Fibroblast of the aortic adventitia (primary cell): ENCODE measurements around the gene WNT9A. TPM values are rescaled to one million over a fixed set of nuclear protein-coding genes. Genes with fewer than 3 reads are reported as not detected.
"Not testable (repeated sequence)": the region's sequence is repeated elsewhere in the genome, so short reads cannot be mapped to it uniquely, and the experiment has no call there.

Source experiments
- DNase-seq: peaks from one replicate; pipeline ENCODE4 v3.0.0-alpha.2; 2010; ENCODE audit warnings: low read depth
- H3K4me3 ChIP-seq: 2 replicates; pipeline ENCODE4 v1.5.1; 2011; ENCODE audit warnings: low read depth, mild to moderate bottlenecking, control low read depth, low read length, moderate library complexity
- total RNA-seq: library from RNA; depleted of rRNA; stranded (reverse); fragments of >200 nt; gene quantifications from 2 replicates; pipeline ENCODE4 v1.2.3, GENCODE V29; 2012; ENCODE audit warnings: low replicate concordance
- TF ChIP-seq, protein P1 (sequence below): IDR thresholded peaks from 2 replicates; pipeline ENCODE4 v1.5.1; 2011; ENCODE audit warnings: mild to moderate bottlenecking, low read length, control low read depth, inconsistent platforms; ENCODE audit not compliant: insufficient read depth

Gene WNT9A
- total RNA-seq, 1 donor, result 0.99 TPM

DNA sequence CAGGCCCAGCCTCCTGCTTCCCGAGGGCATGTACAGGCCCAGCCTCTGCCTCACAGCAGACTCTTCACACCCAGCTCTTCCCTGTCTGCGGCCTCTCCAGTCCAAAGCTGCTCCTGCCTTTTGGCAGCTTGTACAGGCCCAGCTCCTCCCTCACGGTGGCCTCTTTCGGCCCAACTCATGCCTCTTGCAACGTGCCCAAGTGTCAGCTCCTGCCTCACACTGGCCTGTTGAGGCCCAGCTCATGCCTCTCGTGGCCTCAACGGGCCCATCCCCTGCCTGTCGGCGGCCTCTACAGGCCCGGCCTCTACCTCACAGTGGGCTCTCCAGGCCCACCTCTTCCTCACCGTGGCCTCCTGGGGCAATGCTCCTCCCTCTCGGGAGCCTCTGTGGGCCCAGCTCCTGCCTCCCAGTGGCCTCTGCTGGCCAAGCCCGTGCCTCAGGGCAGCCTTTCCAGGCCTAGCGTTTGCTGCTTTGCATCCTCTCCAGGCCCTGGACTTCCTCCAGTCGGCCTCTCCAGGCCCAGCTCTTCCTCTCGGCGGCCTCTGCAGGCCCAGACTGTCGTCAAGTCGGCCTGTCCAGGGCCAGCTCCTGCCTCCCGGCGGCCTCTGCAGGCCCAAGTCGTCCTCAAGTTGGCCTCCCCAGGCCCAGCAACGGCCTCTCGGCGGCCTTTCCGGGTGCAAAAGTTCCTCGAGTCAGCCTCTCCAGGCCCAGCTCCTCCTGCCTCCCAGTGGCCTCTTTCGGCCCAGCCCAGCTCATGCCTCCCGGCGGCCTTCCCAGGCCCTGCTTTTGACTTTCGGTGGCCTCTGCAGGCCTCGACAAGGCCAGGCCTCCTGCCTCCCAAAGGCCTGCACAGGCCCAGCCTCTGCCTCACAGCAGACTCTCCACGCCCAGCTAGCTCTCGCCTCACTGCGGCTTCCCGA, 22.6 kb upstream of the WNT9A start:
- not testable (repeated sequence) for H3K4me3 ChIP-seq, DNase-seq

DNA sequence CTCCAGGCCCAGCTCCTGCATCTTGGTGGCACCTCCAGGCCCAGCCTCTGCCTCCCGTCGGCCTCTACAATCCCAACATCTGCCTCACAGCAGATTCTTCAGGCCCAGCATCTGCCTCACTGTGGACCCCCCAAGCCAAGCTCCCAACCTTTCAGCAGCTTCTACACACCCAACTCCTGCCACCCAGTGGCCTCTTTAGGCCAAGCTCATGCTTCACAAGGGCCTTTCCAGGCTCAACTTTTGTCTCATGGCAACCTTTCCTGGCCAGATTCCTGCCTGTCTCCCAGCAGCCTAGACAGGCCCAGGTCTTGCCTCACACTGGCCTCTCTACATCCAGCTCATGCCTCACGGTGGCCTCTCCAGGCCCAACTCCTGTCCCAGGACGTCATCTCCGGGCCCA, 20.1 kb upstream of the WNT9A start:
- peak; percentile 16 for DNase-seq

DNA sequence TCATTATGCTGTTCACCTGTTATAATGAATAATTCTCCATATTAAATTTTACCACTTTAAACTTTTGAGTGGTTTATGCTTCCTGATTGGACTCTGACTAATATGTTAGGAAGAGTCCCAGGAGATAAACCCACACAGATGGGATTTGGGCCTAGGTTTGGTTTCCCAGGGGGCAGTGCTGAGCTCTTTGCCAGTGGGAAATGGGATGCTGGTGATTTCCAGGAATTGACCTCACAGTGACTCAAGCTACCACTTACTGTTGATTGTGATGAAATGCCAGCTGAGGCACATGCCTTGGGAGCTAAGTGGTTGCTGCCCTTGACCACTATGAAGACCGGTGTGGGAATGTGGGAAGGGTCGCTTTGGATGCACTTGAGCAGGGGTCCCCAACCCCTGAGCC, 19.0 kb upstream of the WNT9A start:
- TF ChIP-seq, protein P1, sequence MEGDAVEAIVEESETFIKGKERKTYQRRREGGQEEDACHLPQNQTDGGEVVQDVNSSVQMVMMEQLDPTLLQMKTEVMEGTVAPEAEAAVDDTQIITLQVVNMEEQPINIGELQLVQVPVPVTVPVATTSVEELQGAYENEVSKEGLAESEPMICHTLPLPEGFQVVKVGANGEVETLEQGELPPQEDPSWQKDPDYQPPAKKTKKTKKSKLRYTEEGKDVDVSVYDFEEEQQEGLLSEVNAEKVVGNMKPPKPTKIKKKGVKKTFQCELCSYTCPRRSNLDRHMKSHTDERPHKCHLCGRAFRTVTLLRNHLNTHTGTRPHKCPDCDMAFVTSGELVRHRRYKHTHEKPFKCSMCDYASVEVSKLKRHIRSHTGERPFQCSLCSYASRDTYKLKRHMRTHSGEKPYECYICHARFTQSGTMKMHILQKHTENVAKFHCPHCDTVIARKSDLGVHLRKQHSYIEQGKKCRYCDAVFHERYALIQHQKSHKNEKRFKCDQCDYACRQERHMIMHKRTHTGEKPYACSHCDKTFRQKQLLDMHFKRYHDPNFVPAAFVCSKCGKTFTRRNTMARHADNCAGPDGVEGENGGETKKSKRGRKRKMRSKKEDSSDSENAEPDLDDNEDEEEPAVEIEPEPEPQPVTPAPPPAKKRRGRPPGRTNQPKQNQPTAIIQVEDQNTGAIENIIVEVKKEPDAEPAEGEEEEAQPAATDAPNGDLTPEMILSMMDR, result peak; percentile 21
- DNase-seq, result peak; percentile 73
- not testable (repeated sequence) for H3K4me3 ChIP-seq

More for the DNA sequence above, 20.1 kb upstream of the WNT9A start:
- H3K4me3 ChIP-seq, result not testable (repeated sequence)

DNA sequence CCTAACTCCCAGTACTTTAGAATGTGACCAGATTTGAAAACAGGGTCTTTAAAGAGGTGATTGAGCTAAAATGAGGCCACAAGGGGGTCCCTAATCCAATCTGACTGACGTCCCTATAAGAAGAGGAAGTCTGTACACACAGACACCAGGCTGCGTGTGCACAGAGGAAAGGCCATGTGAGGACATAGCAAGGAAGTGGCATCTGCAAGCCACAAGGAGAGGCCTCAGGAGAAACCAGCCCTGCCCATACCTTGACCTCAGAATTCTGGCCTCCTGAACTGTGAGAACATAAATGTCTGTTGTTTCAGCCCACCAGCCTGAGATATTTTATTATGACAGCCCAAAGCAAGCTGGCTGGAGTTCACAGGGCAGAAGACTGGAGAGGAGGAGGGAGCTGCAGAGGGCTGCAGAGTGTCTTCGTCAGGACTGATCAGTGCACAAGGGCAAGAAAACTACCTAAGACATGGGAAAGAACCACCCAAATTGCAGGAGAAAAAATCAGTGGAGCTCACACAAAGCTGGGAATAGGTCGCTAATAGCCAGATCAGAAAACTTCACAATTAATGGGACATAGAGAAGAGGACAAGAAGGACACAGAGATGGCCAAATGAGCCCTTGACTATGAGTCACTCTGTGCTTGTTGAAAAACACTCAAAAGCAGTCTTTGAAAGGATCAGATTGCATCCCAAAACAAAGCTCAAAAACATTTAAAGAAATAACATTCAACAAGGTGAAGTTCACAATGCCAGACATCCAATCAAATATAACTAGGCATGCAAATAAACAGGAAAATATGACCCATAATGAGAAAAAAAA, 14.1 kb upstream of the WNT9A start:
- no peak overlapping the region for H3K4me3 ChIP-seq
- TF ChIP-seq, protein P1, result no peak
- no peak for DNase-seq

DNA sequence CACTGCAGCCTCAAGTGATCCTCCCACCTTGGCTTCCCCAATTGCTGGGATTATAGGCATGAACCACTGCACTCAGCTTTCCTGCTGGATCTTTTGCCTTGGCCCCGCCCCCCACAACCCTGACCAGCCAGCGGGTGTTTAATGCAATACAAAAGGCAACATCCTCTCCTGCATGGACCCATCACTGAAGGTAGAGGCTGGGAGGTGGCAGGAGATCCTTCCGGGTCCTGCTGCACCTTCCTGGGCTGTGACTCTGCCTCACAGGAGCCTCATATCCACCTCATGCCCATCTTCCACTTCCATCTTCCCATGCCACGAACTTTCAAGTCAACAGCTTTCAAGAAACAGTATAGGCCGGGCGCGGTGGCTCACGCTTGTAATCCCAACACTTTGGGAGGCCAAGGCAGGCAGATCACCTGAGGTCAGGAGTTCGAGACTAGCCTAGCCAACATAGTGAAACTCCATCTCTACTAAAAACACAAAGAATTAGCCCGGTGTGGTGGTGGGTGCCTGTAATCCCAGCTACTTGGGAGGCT, 11.7 kb upstream of the WNT9A start:
- TF ChIP-seq, protein P1, result no peak

DNA sequence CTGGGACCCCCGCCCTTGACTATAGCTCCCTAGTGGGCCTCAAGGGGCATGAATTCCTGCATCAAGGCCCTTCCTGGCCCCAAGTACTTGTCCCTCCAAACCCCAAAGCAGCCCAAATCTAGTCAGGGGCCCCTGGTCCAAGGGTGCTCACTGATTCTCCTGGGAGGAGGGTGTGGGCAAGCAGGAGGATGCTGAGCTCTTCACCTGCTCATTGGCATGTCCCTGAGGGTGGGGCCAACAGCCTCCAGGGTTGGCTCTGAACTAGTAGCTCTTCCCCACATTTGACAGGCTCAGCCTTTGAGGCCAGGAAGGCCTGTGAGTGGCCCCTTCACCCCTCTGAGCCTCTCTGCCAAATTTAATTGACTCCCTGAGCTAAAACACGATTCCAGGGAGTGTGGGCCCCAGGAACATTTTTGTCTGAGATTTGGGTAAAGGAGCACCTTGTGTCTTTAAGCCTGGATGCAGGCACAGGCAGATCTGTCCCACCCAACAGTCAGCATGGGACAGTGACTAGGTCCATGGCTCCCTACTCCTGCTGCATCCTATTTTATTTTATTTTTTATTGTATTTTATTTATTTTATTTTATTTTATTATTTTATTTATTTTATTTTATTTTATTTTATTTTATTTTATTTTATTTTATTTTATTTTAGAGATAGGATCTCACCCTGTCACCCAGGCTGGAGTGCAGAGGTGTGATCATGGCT, 11.0 kb upstream of the WNT9A start:
- no peak overlapping the region for H3K4me3 ChIP-seq
- TF ChIP-seq, protein P1, result no peak

More for the DNA sequence above, 11.7 kb upstream of the WNT9A start:
- DNase-seq, result no peak
- no peak overlapping the region for H3K4me3 ChIP-seq

DNA sequence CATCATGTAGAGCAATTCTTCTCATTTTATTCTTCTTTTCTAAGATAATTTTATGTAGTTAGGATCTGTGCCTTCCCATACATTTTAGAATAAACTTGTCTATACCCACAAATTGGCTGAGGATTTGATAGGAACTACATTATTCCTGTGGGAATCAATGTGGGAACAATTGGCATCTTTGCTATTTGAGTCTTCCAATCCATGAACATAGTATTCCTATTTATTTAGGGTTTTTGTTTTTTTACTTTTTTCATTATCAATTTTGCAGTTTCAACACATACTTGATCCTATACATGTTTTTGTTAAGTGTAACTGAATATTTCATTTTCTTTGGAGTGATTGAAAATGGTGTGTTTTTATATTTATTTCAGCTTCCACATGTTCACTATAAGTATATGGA, 8.1 kb upstream of the WNT9A start:
- TF ChIP-seq, protein P1, result no peak
- no peak for DNase-seq
- no peak overlapping the region for H3K4me3 ChIP-seq

More for the DNA sequence above, 11.0 kb upstream of the WNT9A start:
- no peak for DNase-seq
